PFSK-1 (cell line): Measurements from ENCODE around the gene RNF220.

Experiments used
- POLR2AphosphoS5 ChIP-seq: IDR thresholded peaks from 2 replicates; pipeline ENCODE4 v1.6.1; 2012; ENCODE audit warnings: low read depth, mild to moderate bottlenecking, control low read depth, low read length, moderate library complexity
- TAF1 ChIP-seq: IDR thresholded peaks from 2 replicates; pipeline ENCODE4 v1.6.1; 2012; ENCODE audit warnings: low read length, control low read depth, borderline replicate concordance; ENCODE audit not compliant: insufficient read depth

GRCh38 chr1:44436401-44437106 lies 31.5 kb downstream of the RNF220 start:
- TF ChIP-seq POLR2AphosphoS5 = no peak
- no peak for TF ChIP-seq TAF1
